ENCODE results near the gene GABBR2.
"Not testable (repeated sequence)": the region's sequence is repeated elsewhere in the genome, so short reads cannot be mapped to it uniquely, and the experiment has no call there.

Gene GABBR2

GRCh38 chr9:98271479-98271878 lies 437.3 kb downstream of the GABBR2 start:
- H3K4me3 ChIP-seq (ENCODE audit: low read depth, low read length): no peak overlapping the region
- TF ChIP-seq CTCF (IDR thresholded peaks at IDR 0.05; ENCODE audit: low read depth, low read length, missing control alignments): no peak
- in situ Hi-C loops (cut with HindIII; ENCODE audit: low sequenced_read_pairs): no loop called here
- no peak for DNase-seq (ENCODE audit: low read depth)

GRCh38 chr9:98270284-98270683 lies 438.5 kb downstream of the GABBR2 start:
- in situ Hi-C loops (cut with HindIII; ENCODE audit: low sequenced_read_pairs); H3K4me3 ChIP-seq (ENCODE audit: low read depth, low read length); DNase-seq (ENCODE audit: low read depth): not testable (repeated sequence)

- DNase-seq (ENCODE audit: low read depth); in situ Hi-C loops (cut with HindIII; ENCODE audit: low sequenced_read_pairs); H3K4me3 ChIP-seq (ENCODE audit: low read depth, low read length): not testable (repeated sequence)
Measured at GRCh38 chr9:98269652-98270051, 439.1 kb downstream of the GABBR2 start.

- in situ Hi-C loops (cut with HindIII; ENCODE audit: low sequenced_read_pairs); H3K4me3 ChIP-seq (ENCODE audit: low read depth, low read length); DNase-seq (ENCODE audit: low read depth): not testable (repeated sequence)
Measured at GRCh38 chr9:98267556-98267955, 441.2 kb downstream of the GABBR2 start.

- no peak for TF ChIP-seq CTCF (IDR thresholded peaks at IDR 0.05; ENCODE audit: low read depth, low read length, missing control alignments)
- in situ Hi-C loops (cut with HindIII; ENCODE audit: low sequenced_read_pairs): no loop called here
- no peak overlapping the region for H3K4me3 ChIP-seq (ENCODE audit: low read depth, low read length)
- no peak for DNase-seq (ENCODE audit: low read depth)
Measured at GRCh38 chr9:98264516-98264915, 444.2 kb downstream of the GABBR2 start.

GRCh38 chr9:98263482-98264357 lies 445.0 kb downstream of the GABBR2 start:
- in situ Hi-C loops (cut with HindIII; ENCODE audit: low sequenced_read_pairs): no loop called here
- peak; percentile 96 for TF ChIP-seq CTCF (IDR thresholded peaks at IDR 0.05; ENCODE audit: low read depth, low read length, missing control alignments)
- peak; percentile 61 for DNase-seq (ENCODE audit: low read depth)
- no peak overlapping the region for H3K4me3 ChIP-seq (ENCODE audit: low read depth, low read length)

- H3K4me3 ChIP-seq (ENCODE audit: low read depth, low read length): no peak overlapping the region
- DNase-seq (ENCODE audit: low read depth): no peak
- in situ Hi-C loops (cut with HindIII; ENCODE audit: low sequenced_read_pairs): no loop called here
- TF ChIP-seq CTCF (IDR thresholded peaks at IDR 0.05; ENCODE audit: low read depth, low read length, missing control alignments): no peak
Measured at GRCh38 chr9:98263080-98263479, 445.7 kb downstream of the GABBR2 start.

GRCh38 chr9:98262056-98262455 lies 446.7 kb downstream of the GABBR2 start:
- DNase-seq (ENCODE audit: low read depth): no peak
- no peak overlapping the region for H3K4me3 ChIP-seq (ENCODE audit: low read depth, low read length)
- in situ Hi-C loops (cut with HindIII; ENCODE audit: low sequenced_read_pairs): no loop called here
- TF ChIP-seq CTCF (IDR thresholded peaks at IDR 0.05; ENCODE audit: low read depth, low read length, missing control alignments): no peak
